Activated T-cell treated with anti-CD3 and anti-CD28 coated beads, Interleukin-2, amount 50 U/mL, for 4 hours (primary cell): ENCODE data around the gene DIPK1A. TPM values are rescaled to one million over a fixed set of nuclear protein-coding genes. Genes with fewer than 3 reads are reported as not detected.
A peak's percentile ranks its signal among the peaks of the same experiment; 100 is the strongest.

Source experiments
- ATAC-seq, 2 donors: fragments of 200-7000 bp; cut with Tn5 transposase; one replicate each; pipeline ENCODE4 v1.10.0; 2021
- DNase-seq: peaks from one replicate; pipeline ENCODE4 v3.0.0-alpha.2; 2020
- H3K27me3 Mint-ChIP-seq: one replicate; pipeline ENCODE4 v1.8.0; 2021; ENCODE audit warnings: low read depth, mixed read lengths
- H3K36me3 Mint-ChIP-seq: one replicate; pipeline ENCODE4 v1.8.0; 2022; ENCODE audit warnings: mixed read lengths; ENCODE audit not compliant: insufficient read depth
- H3K4me1 Mint-ChIP-seq: one replicate; pipeline ENCODE4 v1.8.0; 2021; ENCODE audit warnings: low read depth, mixed read lengths
- H3K4me3 Mint-ChIP-seq: one replicate; pipeline ENCODE4 v1.8.0; 2021; ENCODE audit warnings: mild to moderate bottlenecking, moderate library complexity, mixed read lengths
- H3K9me3 Mint-ChIP-seq: one replicate; pipeline ENCODE4 v1.8.0; 2021; ENCODE audit warnings: mixed read lengths
- total RNA-seq, 3 donors: library from RNA; stranded (reverse); gene quantifications; one replicate each; pipeline ENCODE4 v1.2.1, GENCODE V29; 2021

DIPK1A gene
- total RNA-seq, 3 donors from 2014 or later, result 3.6 to 5.3 (median 4.2) TPM

GRCh38 chr1:92848201-92848600 is 113.1 kb downstream of the DIPK1A start:
- Mint-ChIP-seq H3K4me3 (no peak overlapping the region), H3K9me3 (no peaks in the 10 kb centered on the region)
- no peak for ATAC-seq

DNA sequence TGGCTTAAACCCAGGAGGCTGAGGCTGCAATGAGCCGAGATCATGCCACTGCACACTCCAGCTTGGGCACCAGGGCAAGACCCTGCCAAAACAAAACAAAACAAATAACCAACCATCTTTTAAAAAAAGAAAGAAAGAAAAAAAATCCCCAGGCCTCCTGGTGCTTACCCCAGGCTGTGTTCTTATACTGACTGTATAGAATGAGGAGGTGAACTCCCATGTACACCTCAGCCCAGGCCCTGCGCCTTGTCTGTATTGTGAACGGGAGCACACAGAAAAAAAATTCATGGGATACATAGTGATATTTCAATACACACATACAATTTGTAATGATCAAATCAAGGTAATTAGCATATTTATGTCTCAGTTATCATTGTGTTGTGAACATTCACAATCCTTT is 115.4 kb downstream of the DIPK1A start:
- Mint-ChIP-seq H3K36me3 (peaks cover 27% of the 10 kb centered on the region), H3K4me3 (no peak overlapping the region), H3K4me1 (peaks cover 5% of the 10 kb centered on the region), H3K9me3 (no peaks in the 10 kb centered on the region), H3K27me3 (no peaks in the 10 kb centered on the region)
- ATAC-seq (peak in 1 of 2 donors; percentile 27), DNase-seq (no peak)

More at GRCh38 chr1:92848201-92848600, 113.1 kb downstream of the DIPK1A start:
- H3K36me3 Mint-ChIP-seq, result peaks cover 18% of the 10 kb centered on the region
- H3K27me3 Mint-ChIP-seq, result no peaks in the 10 kb centered on the region
- peaks cover 6% of the 10 kb centered on the region for H3K4me1 Mint-ChIP-seq
- no peak for DNase-seq

GRCh38 chr1:92844439-92844838 is 116.8 kb downstream of the DIPK1A start:
- Mint-ChIP-seq H3K36me3 (peaks cover 38% of the 10 kb centered on the region), H3K4me3 (no peak overlapping the region), H3K4me1 (peaks cover 18% of the 10 kb centered on the region), H3K9me3 (no peaks in the 10 kb centered on the region), H3K27me3 (no peaks in the 10 kb centered on the region)
- DNase-seq (no peak), ATAC-seq (no peak)

DNA sequence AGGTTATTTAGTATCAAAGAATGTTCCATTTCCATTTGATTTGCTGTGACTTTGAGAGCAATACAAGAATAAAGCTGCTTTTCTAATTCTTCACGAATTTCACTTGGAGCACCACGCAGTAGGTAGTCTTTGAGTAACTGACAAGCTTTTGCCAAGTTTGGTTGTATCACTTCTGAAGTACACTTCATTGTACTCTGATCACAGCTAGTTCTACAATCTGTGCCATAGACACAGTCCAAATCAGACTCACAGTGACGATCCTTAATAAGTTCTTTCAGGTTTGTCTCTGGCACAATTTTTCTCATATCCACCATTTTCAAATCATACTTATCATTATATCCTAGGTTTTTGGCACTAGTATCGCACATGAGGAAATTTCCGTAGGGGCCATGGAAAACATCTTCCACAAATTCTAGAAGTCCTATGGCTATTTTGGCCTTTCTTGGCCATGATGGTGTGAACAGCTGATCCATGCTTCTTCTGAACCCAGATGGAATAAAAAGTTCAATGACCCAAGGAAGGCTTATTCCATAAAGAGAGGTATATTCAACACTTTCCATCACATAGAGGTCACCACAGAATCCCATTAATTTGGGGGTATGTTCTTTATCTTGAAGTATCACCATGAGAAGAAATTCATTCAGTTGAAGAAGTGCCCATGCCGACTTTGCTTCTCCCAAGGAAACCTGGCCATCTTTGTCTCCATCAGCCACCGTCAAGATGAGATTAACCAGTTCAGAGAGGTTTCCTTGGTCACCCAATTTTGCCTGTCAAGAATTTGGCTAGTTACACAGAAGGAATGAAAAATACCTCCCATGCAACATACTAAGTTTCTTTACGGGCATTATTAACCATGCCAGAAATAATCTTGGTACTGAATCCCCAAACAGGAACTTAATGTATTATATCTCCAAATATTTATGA is 117.6 kb downstream of the DIPK1A start:
- H3K4me3 Mint-ChIP-seq, result no peak overlapping the region

DNA sequence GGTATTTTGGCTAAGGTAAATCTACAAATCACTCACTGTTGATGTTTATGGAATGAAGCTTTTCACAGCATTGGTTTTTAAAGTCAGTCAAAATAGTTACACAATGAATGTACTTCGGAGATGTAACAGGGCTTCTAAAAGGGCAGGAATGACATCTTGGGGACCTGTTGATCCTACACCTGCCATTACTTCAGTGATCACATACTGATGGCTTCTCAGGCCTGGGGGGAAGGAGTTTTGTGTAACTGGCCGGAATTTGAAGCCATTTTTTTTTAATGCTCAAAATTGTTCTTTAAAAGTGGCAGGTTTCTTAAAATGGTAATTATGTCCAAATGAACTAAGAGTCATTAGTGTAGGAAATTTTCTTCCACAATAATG is 118.2 kb downstream of the DIPK1A start:
- peak in 1 of 2 donors; percentile 11 for ATAC-seq
- peaks cover 48% of the 10 kb centered on the region for H3K36me3 Mint-ChIP-seq
- peak overlapping the region; percentile 24 for H3K4me3 Mint-ChIP-seq
- H3K27me3 Mint-ChIP-seq, result no peaks in the 10 kb centered on the region
- no peaks in the 10 kb centered on the region for H3K9me3 Mint-ChIP-seq
- H3K4me1 Mint-ChIP-seq, result peaks cover 31% of the 10 kb centered on the region
- DNase-seq, result no peak

More for the DNA sequence above, 117.6 kb downstream of the DIPK1A start:
- Mint-ChIP-seq H3K9me3 (no peaks in the 10 kb centered on the region), H3K36me3 (peaks cover 42% of the 10 kb centered on the region), H3K4me1 (peaks cover 24% of the 10 kb centered on the region), H3K27me3 (no peaks in the 10 kb centered on the region)
- no peak for DNase-seq
- ATAC-seq, result peak in 1 of 2 donors; percentile 3

GRCh38 chr1:92842082-92843045 is 118.9 kb downstream of the DIPK1A start:
- Mint-ChIP-seq H3K27me3 (no peaks in the 10 kb centered on the region), H3K4me1 (peaks cover 37% of the 10 kb centered on the region), H3K36me3 (peaks cover 55% of the 10 kb centered on the region), H3K4me3 (no peak overlapping the region), H3K9me3 (no peaks in the 10 kb centered on the region)
- DNase-seq (no peak), ATAC-seq (peak in 1 of 2 donors; percentile 4)

GRCh38 chr1:92840600-92840999 is 120.7 kb downstream of the DIPK1A start:
- no peak overlapping the region for H3K4me3 Mint-ChIP-seq
- no peaks in the 10 kb centered on the region for H3K9me3 Mint-ChIP-seq
- no peak for DNase-seq
- H3K36me3 Mint-ChIP-seq, result peaks cover 68% of the 10 kb centered on the region
- ATAC-seq, result no peak
- peaks cover 55% of the 10 kb centered on the region for H3K4me1 Mint-ChIP-seq
- H3K27me3 Mint-ChIP-seq, result no peaks in the 10 kb centered on the region

DNA sequence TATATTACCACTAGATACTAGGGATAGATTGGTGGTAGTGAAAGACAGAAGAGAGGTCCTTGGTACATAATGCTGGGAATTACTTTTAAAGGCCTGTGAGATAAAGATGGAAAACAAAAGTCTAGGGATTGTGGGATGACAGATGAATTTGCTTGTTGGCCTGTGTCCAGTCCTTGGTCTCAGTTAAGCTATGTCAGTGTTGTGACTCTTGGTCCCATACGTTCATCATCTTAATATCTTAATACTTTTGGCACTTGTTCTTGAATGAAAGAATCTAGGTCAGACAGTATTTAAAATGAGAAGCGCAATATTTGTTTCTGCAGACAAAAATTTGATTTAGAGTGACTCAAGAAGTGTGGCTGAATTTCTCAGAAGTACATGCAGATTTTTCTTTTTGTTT is 121.8 kb downstream of the DIPK1A start:
- Mint-ChIP-seq H3K9me3 (no peaks in the 10 kb centered on the region), H3K4me3 (peak overlapping the region; percentile 53), H3K36me3 (peaks cover 79% of the 10 kb centered on the region), H3K27me3 (no peaks in the 10 kb centered on the region), H3K4me1 (peaks cover 67% of the 10 kb centered on the region)
- ATAC-seq (no peak), DNase-seq (no peak)

DNA sequence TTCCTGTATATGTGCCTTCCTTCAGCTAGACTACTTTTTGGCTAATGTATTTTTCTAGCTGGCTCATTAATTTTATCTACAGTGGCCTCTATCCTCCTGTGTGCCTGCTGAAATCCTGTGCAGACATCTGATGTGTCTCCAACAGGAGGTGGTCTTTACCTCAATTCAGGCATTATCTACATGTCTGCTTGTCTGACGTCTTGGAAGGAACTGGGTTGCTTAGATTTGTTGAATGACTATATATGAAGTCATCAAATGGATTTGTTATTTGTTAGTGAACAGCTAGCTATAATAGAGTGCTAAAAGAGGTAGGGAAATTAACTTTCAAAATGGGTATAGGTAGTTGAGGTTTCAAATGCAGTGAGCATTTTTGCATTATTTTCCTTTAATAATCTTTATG is 122.7 kb downstream of the DIPK1A start:
- ATAC-seq, result peak in 1 of 2 donors; percentile 12
- DNase-seq, result no peak
- peaks cover 75% of the 10 kb centered on the region for H3K4me1 Mint-ChIP-seq
- peak overlapping the region; percentile 94 for H3K4me3 Mint-ChIP-seq
- H3K36me3 Mint-ChIP-seq, result peaks cover 79% of the 10 kb centered on the region
- no peaks in the 10 kb centered on the region for H3K9me3 Mint-ChIP-seq
- H3K27me3 Mint-ChIP-seq, result no peaks in the 10 kb centered on the region

DNA sequence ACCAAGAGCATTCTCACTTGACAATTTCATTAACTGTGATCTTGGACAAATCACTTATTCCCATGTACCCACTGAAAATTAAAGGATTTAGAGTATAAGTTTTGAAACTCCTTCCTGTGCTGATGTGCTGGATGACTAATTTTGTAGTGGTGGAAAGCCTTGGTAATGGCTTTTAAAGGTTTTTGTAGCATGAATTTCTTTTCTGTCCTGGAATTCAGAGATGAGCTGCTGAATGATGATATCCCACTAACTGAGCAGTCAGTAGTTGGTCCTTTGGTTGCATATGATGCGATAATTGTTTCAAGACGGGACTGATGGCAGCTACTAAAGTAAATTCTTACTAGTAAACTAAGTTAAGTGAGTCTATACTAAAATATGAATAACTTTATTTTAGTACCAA is 124.2 kb downstream of the DIPK1A start:
- ATAC-seq (no peak), DNase-seq (no peak)
- Mint-ChIP-seq H3K36me3 (peaks cover 85% of the 10 kb centered on the region), H3K4me1 (peaks cover 75% of the 10 kb centered on the region), H3K9me3 (no peaks in the 10 kb centered on the region), H3K4me3 (peak overlapping the region; percentile 94), H3K27me3 (no peaks in the 10 kb centered on the region)

DNA sequence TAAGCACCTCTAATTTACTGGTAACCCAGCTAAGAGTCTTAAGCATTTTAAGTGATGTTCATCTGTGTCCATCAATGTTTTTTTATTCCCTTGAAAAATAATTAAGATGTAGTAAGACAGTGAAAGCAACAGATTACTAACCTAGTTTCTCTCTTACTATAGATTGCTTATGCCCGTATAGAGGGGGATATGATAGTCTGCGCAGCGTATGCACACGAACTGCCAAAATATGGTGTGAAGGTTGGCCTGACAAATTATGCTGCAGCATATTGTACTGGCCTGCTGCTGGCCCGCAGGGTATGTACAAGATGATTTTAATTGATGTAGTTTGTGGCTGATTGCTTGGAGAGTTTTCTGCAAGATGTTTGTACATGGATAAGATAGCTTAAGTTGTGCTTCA is 126.6 kb downstream of the DIPK1A start:
- no peak for DNase-seq
- Mint-ChIP-seq H3K36me3 (peaks cover 73% of the 10 kb centered on the region), H3K4me3 (peak overlapping the region; percentile 94), H3K4me1 (peaks cover 58% of the 10 kb centered on the region), H3K9me3 (no peaks in the 10 kb centered on the region), H3K27me3 (no peaks in the 10 kb centered on the region)
- no peak for ATAC-seq

DNA sequence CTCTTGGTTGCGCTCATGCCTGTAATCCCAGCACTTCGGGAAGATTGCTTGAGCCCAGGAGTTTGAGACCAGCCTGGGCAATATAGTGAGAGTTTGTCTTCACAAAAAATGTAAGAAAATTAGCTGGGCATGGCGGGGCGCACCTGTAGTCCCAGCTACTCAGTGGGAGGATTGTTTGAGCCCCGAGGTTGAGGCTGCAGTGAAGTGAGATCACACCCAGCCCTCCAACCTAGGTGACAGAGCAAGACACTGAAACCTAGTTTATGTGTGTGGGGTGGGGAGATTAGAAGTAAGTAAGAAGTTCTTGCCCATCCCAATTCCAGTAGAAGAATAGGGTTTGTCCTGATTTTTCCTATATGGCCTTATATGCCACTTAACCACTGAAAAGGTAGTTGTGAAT is 127.4 kb downstream of the DIPK1A start:
- ATAC-seq, result no peak
- no peak for DNase-seq
- peaks cover 52% of the 10 kb centered on the region for H3K4me1 Mint-ChIP-seq

GRCh38 chr1:92832537-92833114 is 128.6 kb downstream of the DIPK1A start:
- Mint-ChIP-seq H3K36me3 (peaks cover 56% of the 10 kb centered on the region), H3K27me3 (no peaks in the 10 kb centered on the region), H3K4me1 (peaks cover 40% of the 10 kb centered on the region), H3K4me3 (peak overlapping the region; percentile 94), H3K9me3 (no peaks in the 10 kb centered on the region)
- ATAC-seq, result peak; percentile 1 to 3
- DNase-seq, result no peak

More for the DNA sequence above, 127.4 kb downstream of the DIPK1A start:
- Mint-ChIP-seq H3K27me3 (no peaks in the 10 kb centered on the region), H3K4me3 (peak overlapping the region; percentile 94), H3K9me3 (no peaks in the 10 kb centered on the region), H3K36me3 (peaks cover 68% of the 10 kb centered on the region)
